ENCODE data around the gene ADAP1. TPM values are rescaled to one million over a fixed set of nuclear protein-coding genes. Genes with fewer than 3 reads are reported as not detected.

Gene ADAP1
- total RNA-seq, 4 donors from 2014 or later = 84.9 to 360 (median 169) TPM

- H3K27ac ChIP-seq = no peak overlapping the region
Measured at GRCh38 chr7:940599-941408, 13.7 kb downstream of the ADAP1 start.

GRCh38 chr7:939843-940242, 14.6 kb downstream of the ADAP1 start:
- in situ Hi-C loops (cut with MboI; ENCODE audit: low pct_ligation_motif_present in 1 of 4, low pct_unique_long_range_greater_than_20kb in 1 of 4, low sequenced_read_pairs in 3 of 4) = no loop called here
- H3K4me3 ChIP-seq = no peak overlapping the region

More at GRCh38 chr7:940599-941408, 13.7 kb downstream of the ADAP1 start:
- TF ChIP-seq EP300 (IDR thresholded peaks at IDR 0.05; ENCODE audit: low read depth) (no peak), CTCF (IDR thresholded peaks at IDR 0.05) (no peak)
- WGBS, 2 donors (ENCODE audit: low coverage in 1 of 2) = 14 to 39% methylated on average over 1 to 2 of the region's 2 CpGs
- in situ Hi-C loops (cut with MboI; ENCODE audit: low pct_ligation_motif_present in 1 of 4, low pct_unique_long_range_greater_than_20kb in 1 of 4, low sequenced_read_pairs in 3 of 4) (no loop called here), intact Hi-C loops (cut with DNase I; ENCODE audit: low total_unique reads) (no loop called here)
- Histone ChIP-seq H3K4me3 (no peak overlapping the region), H3K27me3 (no peaks in the 10 kb centered on the region), H3K36me3 (no peaks in the 10 kb centered on the region), H3K9me3 (no peaks in the 10 kb centered on the region), H3K4me1 (peaks cover 0 to 9% (median 3%) of the 10 kb centered on the region in 4 donors)
- DNase-seq = no peak

GRCh38 chr7:938546-939185, 15.8 kb downstream of the ADAP1 start:
- H3K4me1 ChIP-seq = no peaks in the 10 kb centered on the region
- no peak overlapping the region for H3K27ac ChIP-seq
- TF ChIP-seq POLR2A (IDR thresholded peaks at IDR 0.05) (no peak), CTCF (IDR thresholded peaks at IDR 0.05) (no peak), EP300 (IDR thresholded peaks at IDR 0.05; ENCODE audit: low read depth) (no peak), POLR2AphosphoS5 (IDR thresholded peaks at IDR 0.05) (no peak)
- intact Hi-C loops (cut with DNase I; ENCODE audit: low total_unique reads) (no loop called here), in situ Hi-C loops (cut with MboI; ENCODE audit: low pct_ligation_motif_present in 1 of 4, low pct_unique_long_range_greater_than_20kb in 1 of 4, low sequenced_read_pairs in 3 of 4) (no loop called here)
- no peaks in the 10 kb centered on the region for H3K27me3 ChIP-seq
- 95 to 96% methylated on average over 10 to 27 of the region's 27 CpGs for WGBS, 2 donors (ENCODE audit: low coverage in 1 of 2)
- DNase-seq = peak; percentile 6
- no peaks in the 10 kb centered on the region for H3K9me3 ChIP-seq
- no peak overlapping the region for H3K4me3 ChIP-seq
- H3K36me3 ChIP-seq = no peaks in the 10 kb centered on the region

More at GRCh38 chr7:939843-940242, 14.6 kb downstream of the ADAP1 start:
- no peak for DNase-seq
- 94% methylated on average over 4 of the region's 4 CpGs; no CpG with 5 or more reads in 1 of the 2 donors for WGBS, 2 donors (ENCODE audit: low coverage in 1 of 2)
- Histone ChIP-seq H3K27me3 (no peaks in the 10 kb centered on the region), H3K4me1 (peaks cover 0 to 3% (median under 1%) of the 10 kb centered on the region in 4 donors), H3K36me3 (no peaks in the 10 kb centered on the region), H3K9me3 (no peaks in the 10 kb centered on the region), H3K27ac (no peak overlapping the region)
- TF ChIP-seq EP300 (IDR thresholded peaks at IDR 0.05; ENCODE audit: low read depth) (no peak), CTCF (IDR thresholded peaks at IDR 0.05) (no peak), POLR2AphosphoS5 (IDR thresholded peaks at IDR 0.05) (no peak), POLR2A (IDR thresholded peaks at IDR 0.05) (no peak)
- intact Hi-C loops (cut with DNase I; ENCODE audit: low total_unique reads) = no loop called here

- no peaks in the 10 kb centered on the region for H3K9me3 ChIP-seq
- intact Hi-C loops (cut with DNase I; ENCODE audit: low total_unique reads) = no loop called here
- in situ Hi-C loops (cut with MboI; ENCODE audit: low pct_ligation_motif_present in 1 of 4, low pct_unique_long_range_greater_than_20kb in 1 of 4, low sequenced_read_pairs in 3 of 4) = no loop called here
- H3K27me3 ChIP-seq = no peaks in the 10 kb centered on the region
- H3K4me1 ChIP-seq = no peaks in the 10 kb centered on the region
- H3K36me3 ChIP-seq = no peaks in the 10 kb centered on the region
- H3K4me3 ChIP-seq = no peak overlapping the region
- peak; percentile 1 for DNase-seq
- no peak overlapping the region for H3K27ac ChIP-seq
- WGBS, 2 donors (ENCODE audit: low coverage in 1 of 2) = 89 to 95% methylated on average over 4 to 16 of the region's 16 CpGs
- TF ChIP-seq POLR2AphosphoS5 (IDR thresholded peaks at IDR 0.05) = no peak
- TF ChIP-seq CTCF (IDR thresholded peaks at IDR 0.05) = no peak
- TF ChIP-seq EP300 (IDR thresholded peaks at IDR 0.05; ENCODE audit: low read depth) = no peak
- TF ChIP-seq POLR2A (IDR thresholded peaks at IDR 0.05) = no peak
Measured at GRCh38 chr7:937856-938484, 16.5 kb downstream of the ADAP1 start.

Data from transverse colon (tissue), 4 donors.